Activated naive CD4-positive, alpha-beta T cell treated with anti-CD3 and anti-CD28 coated beads, Interleukin-2, amount 50 U/mL, for 72 hours (primary cell): ENCODE results near the gene ST6GALNAC2. TPM values are rescaled to one million over a fixed set of nuclear protein-coding genes. Genes with fewer than 3 reads are reported as not detected.
"Not testable (repeated sequence)": the region's sequence is repeated elsewhere in the genome, so short reads cannot be mapped to it uniquely, and the experiment has no call there.

Source experiments
- ATAC-seq, 2 donors: fragments of 150-1000 bp; cut with Tn5 transposase; 2 replicates each; pipeline ENCODE4 v1.10.0; 2021; ENCODE audit warnings: mild to moderate bottlenecking in 2 of 2, moderate library complexity in 2 of 2
- DNase-seq, 2 donors: peaks; one replicate each; pipeline ENCODE4 v3.0.0; 2021 to 2022; ENCODE audit warnings: low spot score in 2 of 2
- H3K27ac Mint-ChIP-seq, 2 donors: one replicate each; pipeline ENCODE4 v1.8.0; 2022; ENCODE audit warnings: mild to moderate bottlenecking in 2 of 2, mixed read lengths in 2 of 2
- H3K36me3 Mint-ChIP-seq, 2 donors: one replicate each; pipeline ENCODE4 v1.8.0; 2022; ENCODE audit warnings: mixed read lengths in 2 of 2
- H3K9me3 Mint-ChIP-seq, 2 donors: one replicate each; pipeline ENCODE4 v1.8.0; 2022; ENCODE audit warnings: mixed read lengths in 2 of 2
- total RNA-seq, 2 donors: library from RNA; stranded (reverse); gene quantifications; one replicate each; pipeline ENCODE4 v1.2.3, GENCODE V29; 2022

ST6GALNAC2 gene
- total RNA-seq, 2 donors from 2014 or later: not detected

- no peak for ATAC-seq
- DNase-seq: no peak
- Mint-ChIP-seq H3K36me3 (no peaks in the 10 kb centered on the region), H3K27ac (no peak overlapping the region), H3K9me3 (no peaks in the 10 kb centered on the region)
Observed at GRCh38 chr17:76611758-76612157, 26.1 kb upstream of the ST6GALNAC2 start.

- H3K9me3 Mint-ChIP-seq, ATAC-seq, DNase-seq, H3K27ac Mint-ChIP-seq, H3K36me3 Mint-ChIP-seq: not testable (repeated sequence)
Observed at GRCh38 chr17:76611080-76611749, 25.6 kb upstream of the ST6GALNAC2 start.

- not testable (repeated sequence) for DNase-seq, H3K27ac Mint-ChIP-seq, H3K36me3 Mint-ChIP-seq, ATAC-seq
- H3K9me3 Mint-ChIP-seq: peaks cover 3 to 14% of the 10 kb centered on the region in 2 donors
Observed at GRCh38 chr17:76606685-76607084, 21.0 kb upstream of the ST6GALNAC2 start.

- peaks cover 0 to 7% of the 10 kb centered on the region in 2 donors for H3K36me3 Mint-ChIP-seq
- no peak overlapping the region for H3K27ac Mint-ChIP-seq
- no peak for DNase-seq
- peaks cover 3 to 16% of the 10 kb centered on the region in 2 donors for H3K9me3 Mint-ChIP-seq
- ATAC-seq: no peak
Observed at GRCh38 chr17:76601065-76601464, 15.4 kb upstream of the ST6GALNAC2 start.

GRCh38 chr17:76599694-76600460 is 14.2 kb upstream of the ST6GALNAC2 start:
- H3K27ac Mint-ChIP-seq: no peak overlapping the region
- H3K9me3 Mint-ChIP-seq: peaks cover 3 to 16% of the 10 kb centered on the region in 2 donors
- H3K36me3 Mint-ChIP-seq: peaks cover 0 to 7% of the 10 kb centered on the region in 2 donors
- ATAC-seq (no peak), DNase-seq (no peak)

- ATAC-seq (no peak), DNase-seq (no peak)
- H3K36me3 Mint-ChIP-seq: peaks cover 0 to 5% of the 10 kb centered on the region in 2 donors
- H3K27ac Mint-ChIP-seq: no peak overlapping the region
- H3K9me3 Mint-ChIP-seq: peaks cover 3 to 12% of the 10 kb centered on the region in 2 donors
Observed at GRCh38 chr17:76598004-76598439, 12.4 kb upstream of the ST6GALNAC2 start.

GRCh38 chr17:76597156-76598003 is 11.7 kb upstream of the ST6GALNAC2 start:
- ATAC-seq: no peak
- Mint-ChIP-seq H3K9me3 (peaks cover 3 to 7% of the 10 kb centered on the region in 2 donors), H3K36me3 (no peaks in the 10 kb centered on the region), H3K27ac (no peak overlapping the region)
- no peak for DNase-seq

GRCh38 chr17:76594690-76595089 is 9.0 kb upstream of the ST6GALNAC2 start:
- Mint-ChIP-seq H3K27ac (no peak overlapping the region), H3K9me3 (no peaks in the 10 kb centered on the region), H3K36me3 (peaks cover 0 to under 1% of the 10 kb centered on the region in 2 donors)
- DNase-seq (no peak), ATAC-seq (no peak)

GRCh38 chr17:76593959-76594358 is 8.3 kb upstream of the ST6GALNAC2 start:
- no peak overlapping the region for H3K27ac Mint-ChIP-seq
- H3K36me3 Mint-ChIP-seq: peaks cover 0 to 6% of the 10 kb centered on the region in 2 donors
- DNase-seq (no peak), ATAC-seq (no peak)
- no peaks in the 10 kb centered on the region for H3K9me3 Mint-ChIP-seq

GRCh38 chr17:76593384-76593826 is 7.7 kb upstream of the ST6GALNAC2 start:
- Mint-ChIP-seq H3K36me3 (peaks cover 0 to 10% of the 10 kb centered on the region in 2 donors), H3K27ac (no peak overlapping the region), H3K9me3 (no peaks in the 10 kb centered on the region)
- DNase-seq (no peak), ATAC-seq (no peak)

- ATAC-seq (no peak), DNase-seq (no peak)
- Mint-ChIP-seq H3K36me3 (peaks cover 0 to 20% of the 10 kb centered on the region in 2 donors), H3K9me3 (no peaks in the 10 kb centered on the region), H3K27ac (no peak overlapping the region)
Observed at GRCh38 chr17:76588182-76588581, 2.5 kb upstream of the ST6GALNAC2 start.

- H3K36me3 Mint-ChIP-seq: peaks cover 0 to 20% of the 10 kb centered on the region in 2 donors
Observed at GRCh38 chr17:76586741-76587487, 1.3 kb upstream of the ST6GALNAC2 start.

GRCh38 chr17:76585033-76585648 is 519 bp downstream of the ST6GALNAC2 start:
- H3K36me3 Mint-ChIP-seq: peaks cover 0 to 20% of the 10 kb centered on the region in 2 donors
- ATAC-seq: peak; percentile 33 to 39
- DNase-seq: no peak
- no peak overlapping the region for H3K27ac Mint-ChIP-seq
- H3K9me3 Mint-ChIP-seq: no peaks in the 10 kb centered on the region

More at GRCh38 chr17:76586741-76587487, 1.3 kb upstream of the ST6GALNAC2 start:
- DNase-seq: no peak
- Mint-ChIP-seq H3K9me3 (no peaks in the 10 kb centered on the region), H3K27ac (no peak overlapping the region)
- no peak for ATAC-seq

- ATAC-seq (peak in 1 of 2 donors; percentile 2), DNase-seq (no peak)
- H3K9me3 Mint-ChIP-seq: no peaks in the 10 kb centered on the region
- peaks cover 0 to 18% of the 10 kb centered on the region in 2 donors for H3K36me3 Mint-ChIP-seq
- no peak overlapping the region for H3K27ac Mint-ChIP-seq
Observed at GRCh38 chr17:76584427-76585032, 1.1 kb downstream of the ST6GALNAC2 start.

GRCh38 chr17:76582660-76583059 is 3.0 kb downstream of the ST6GALNAC2 start:
- H3K27ac Mint-ChIP-seq: no peak overlapping the region
- no peaks in the 10 kb centered on the region for H3K9me3 Mint-ChIP-seq
- DNase-seq (no peak), ATAC-seq (no peak)
- H3K36me3 Mint-ChIP-seq: peaks cover 0 to 6% of the 10 kb centered on the region in 2 donors
